ENCODE results near the gene PTPN13.

The PTPN13 gene

DNA sequence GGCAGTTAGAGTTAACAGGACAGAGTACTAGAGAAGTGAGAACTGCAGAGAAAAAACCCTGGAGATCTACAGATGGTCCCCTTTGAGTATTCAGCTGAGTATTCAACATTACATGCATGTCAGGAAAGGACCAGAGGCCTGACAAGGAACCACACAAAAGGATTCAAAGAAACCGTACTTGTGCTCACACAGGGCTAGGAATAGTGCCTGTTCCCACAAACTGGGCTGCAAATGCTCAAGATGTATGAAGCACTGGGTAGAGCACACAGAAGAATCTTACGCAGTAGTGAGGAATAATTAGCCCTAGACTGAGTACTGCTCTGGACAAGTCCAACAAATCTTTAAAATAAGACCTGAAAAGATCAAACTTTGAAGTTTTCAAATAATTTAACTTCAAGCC, 17.6 kb downstream of the PTPN13 start:
- Histone ChIP-seq H3K27me3 (ENCODE audit: insufficient read depth, low read depth) (no peaks in the 10 kb centered on the region), H4K20me1 (ENCODE audit: insufficient read depth) (no peaks in the 10 kb centered on the region), H3K4me3 (IDR thresholded peaks at IDR 0.05; ENCODE audit: insufficient read depth, low read depth, low read length) (no peak overlapping the region), H3K36me3 (ENCODE audit: insufficient read depth) (no peaks in the 10 kb centered on the region), H3K4me1 (ENCODE audit: low read depth, poor library complexity, severe bottlenecking) (no peaks in the 10 kb centered on the region), H3K79me2 (ENCODE audit: insufficient read depth, low read depth) (no peaks in the 10 kb centered on the region), H3K27ac (no peak overlapping the region), H2AFZ (ENCODE audit: low read depth) (no peak overlapping the region), H3K9ac (no peak overlapping the region), H3K4me2 (no peak overlapping the region)
- TF ChIP-seq, protein P1, sequence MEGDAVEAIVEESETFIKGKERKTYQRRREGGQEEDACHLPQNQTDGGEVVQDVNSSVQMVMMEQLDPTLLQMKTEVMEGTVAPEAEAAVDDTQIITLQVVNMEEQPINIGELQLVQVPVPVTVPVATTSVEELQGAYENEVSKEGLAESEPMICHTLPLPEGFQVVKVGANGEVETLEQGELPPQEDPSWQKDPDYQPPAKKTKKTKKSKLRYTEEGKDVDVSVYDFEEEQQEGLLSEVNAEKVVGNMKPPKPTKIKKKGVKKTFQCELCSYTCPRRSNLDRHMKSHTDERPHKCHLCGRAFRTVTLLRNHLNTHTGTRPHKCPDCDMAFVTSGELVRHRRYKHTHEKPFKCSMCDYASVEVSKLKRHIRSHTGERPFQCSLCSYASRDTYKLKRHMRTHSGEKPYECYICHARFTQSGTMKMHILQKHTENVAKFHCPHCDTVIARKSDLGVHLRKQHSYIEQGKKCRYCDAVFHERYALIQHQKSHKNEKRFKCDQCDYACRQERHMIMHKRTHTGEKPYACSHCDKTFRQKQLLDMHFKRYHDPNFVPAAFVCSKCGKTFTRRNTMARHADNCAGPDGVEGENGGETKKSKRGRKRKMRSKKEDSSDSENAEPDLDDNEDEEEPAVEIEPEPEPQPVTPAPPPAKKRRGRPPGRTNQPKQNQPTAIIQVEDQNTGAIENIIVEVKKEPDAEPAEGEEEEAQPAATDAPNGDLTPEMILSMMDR (conservative IDR thresholded peaks at IDR 0.05; ENCODE audit: low read depth, low read length) = no peak

DNA sequence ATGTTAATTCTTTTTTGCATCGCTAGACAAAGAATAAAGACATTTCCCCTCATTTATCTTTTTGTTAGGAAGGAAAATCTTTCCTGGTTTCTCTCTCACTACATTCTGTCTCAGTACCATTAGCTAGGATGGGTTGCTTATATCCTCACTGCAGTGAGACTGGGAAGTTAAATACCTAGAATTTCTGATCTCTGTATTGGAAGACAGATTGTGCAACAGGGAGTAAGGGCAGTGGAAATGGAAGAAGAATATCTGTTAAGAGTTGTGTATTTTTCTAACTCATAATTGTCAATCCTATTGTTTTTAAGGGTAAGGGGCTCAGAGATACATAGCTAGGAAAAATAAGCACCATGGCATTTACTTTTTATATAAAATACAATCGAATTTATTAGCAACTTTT, 19.6 kb downstream of the PTPN13 start:
- Histone ChIP-seq H2AFZ (ENCODE audit: low read depth) (no peak overlapping the region), H3K79me2 (ENCODE audit: insufficient read depth, low read depth) (no peaks in the 10 kb centered on the region), H4K20me1 (ENCODE audit: insufficient read depth) (no peaks in the 10 kb centered on the region), H3K27ac (no peak overlapping the region), H3K4me2 (no peak overlapping the region), H3K36me3 (ENCODE audit: insufficient read depth) (no peaks in the 10 kb centered on the region), H3K4me1 (ENCODE audit: low read depth, poor library complexity, severe bottlenecking) (no peaks in the 10 kb centered on the region), H3K9ac (no peak overlapping the region), H3K27me3 (ENCODE audit: insufficient read depth, low read depth) (no peaks in the 10 kb centered on the region), H3K4me3 (IDR thresholded peaks at IDR 0.05; ENCODE audit: insufficient read depth, low read depth, low read length) (no peak overlapping the region)
- TF ChIP-seq, protein P1 (conservative IDR thresholded peaks at IDR 0.05; ENCODE audit: low read depth, low read length) = no peak

DNA sequence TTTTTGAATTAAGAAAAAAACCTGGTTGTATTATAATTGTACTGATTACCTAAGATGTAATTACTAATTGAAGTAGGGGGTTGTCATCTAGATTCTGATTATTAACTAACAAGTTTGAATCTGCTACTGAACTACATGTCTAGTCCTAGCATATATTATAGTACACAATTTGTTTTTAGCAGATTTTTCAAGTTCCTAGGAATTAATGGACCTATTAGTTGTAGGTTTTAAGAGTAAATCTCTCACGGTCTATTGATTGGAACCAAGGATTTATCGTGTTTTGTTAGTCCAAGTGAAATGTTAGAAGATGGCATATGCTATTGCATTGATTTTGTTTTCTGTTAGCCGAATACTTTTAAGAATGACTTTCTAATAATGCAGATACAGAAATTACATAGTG, 20.8 kb downstream of the PTPN13 start:
- H3K4me1 ChIP-seq (ENCODE audit: low read depth, poor library complexity, severe bottlenecking) = no peaks in the 10 kb centered on the region
- no peak overlapping the region for H2AFZ ChIP-seq (ENCODE audit: low read depth)
- TF ChIP-seq, protein P1 (conservative IDR thresholded peaks at IDR 0.05; ENCODE audit: low read depth, low read length) = no peak
- H3K4me3 ChIP-seq (IDR thresholded peaks at IDR 0.05; ENCODE audit: insufficient read depth, low read depth, low read length) = no peak overlapping the region
- no peaks in the 10 kb centered on the region for H4K20me1 ChIP-seq (ENCODE audit: insufficient read depth)
- no peak overlapping the region for H3K4me2 ChIP-seq
- no peak overlapping the region for H3K27ac ChIP-seq
- H3K79me2 ChIP-seq (ENCODE audit: insufficient read depth, low read depth) = no peaks in the 10 kb centered on the region
- no peaks in the 10 kb centered on the region for H3K36me3 ChIP-seq (ENCODE audit: insufficient read depth)
- H3K9ac ChIP-seq = no peak overlapping the region
- no peaks in the 10 kb centered on the region for H3K27me3 ChIP-seq (ENCODE audit: insufficient read depth, low read depth)

DNA sequence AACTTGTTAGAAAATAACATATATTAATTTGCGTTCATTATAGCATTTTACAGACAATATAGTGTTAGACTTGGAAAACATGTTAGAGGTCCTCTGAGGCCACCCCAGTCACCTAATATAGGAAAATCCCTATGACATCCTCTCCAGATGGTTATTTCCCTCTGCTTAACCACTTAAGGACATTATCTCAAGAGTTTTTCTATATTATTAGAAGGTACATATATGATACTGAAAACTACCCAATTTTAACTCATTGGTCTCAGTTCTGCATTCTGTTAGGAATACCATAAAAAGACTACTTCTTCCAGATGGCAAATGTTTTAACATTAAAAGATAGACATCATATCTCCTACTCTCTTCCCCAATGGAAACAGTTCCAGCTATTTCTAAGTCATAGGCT, 21.4 kb downstream of the PTPN13 start:
- Histone ChIP-seq H2AFZ (ENCODE audit: low read depth) (no peak overlapping the region), H3K9ac (no peak overlapping the region), H3K79me2 (ENCODE audit: insufficient read depth, low read depth) (no peaks in the 10 kb centered on the region), H3K27ac (no peak overlapping the region), H4K20me1 (ENCODE audit: insufficient read depth) (no peaks in the 10 kb centered on the region), H3K27me3 (ENCODE audit: insufficient read depth, low read depth) (no peaks in the 10 kb centered on the region), H3K36me3 (ENCODE audit: insufficient read depth) (no peaks in the 10 kb centered on the region), H3K4me3 (IDR thresholded peaks at IDR 0.05; ENCODE audit: insufficient read depth, low read depth, low read length) (no peak overlapping the region), H3K4me2 (no peak overlapping the region), H3K4me1 (ENCODE audit: low read depth, poor library complexity, severe bottlenecking) (no peaks in the 10 kb centered on the region)
- TF ChIP-seq, protein P1 (conservative IDR thresholded peaks at IDR 0.05; ENCODE audit: low read depth, low read length) = no peak
